HCT116 (cell line): Measurements from ENCODE around the gene PCDHB12.
"Not testable (repeated sequence)": the region's sequence is repeated elsewhere in the genome, so short reads cannot be mapped to it uniquely, and the experiment has no call there.

ENCODE experiments used
- ATF3 ChIP-seq: IDR thresholded peaks from 2 replicates; pipeline ENCODE4 v1.6.1; 2012
- CTCF ChIP-seq, 3 experiments: fragments of 200-600 bp in 1 of 3; sonication (generic) in 1 of 3; IDR thresholded peaks in 2 of 3; conservative IDR thresholded peaks in 1 of 3; 2 replicates each; pipeline ENCODE4 v1.5.1; 2012 to 2017; ENCODE audit warnings: low read depth in 2 of 3, low read length in 2 of 3, antibody characterized with exemption in 1 of 3, borderline replicate concordance in 1 of 3, control low read depth in 1 of 3, mild to moderate bottlenecking in 1 of 3, mixed read lengths in 1 of 3, mixed run types in 1 of 3, moderate library complexity in 1 of 3; ENCODE audit not compliant: insufficient read depth in 1 of 3
- EZH2 ChIP-seq: fragments of 200-600 bp; sonication (generic); IDR thresholded peaks from 2 replicates; pipeline ENCODE4 v1.6.1; 2017; ENCODE audit warnings: antibody characterized with exemption, mixed run types
- EZH2phosphoT487 ChIP-seq: fragments of 200-600 bp; IDR thresholded peaks from 2 replicates; pipeline ENCODE4 v1.6.1; 2018; ENCODE audit warnings: antibody characterized with exemption, borderline replicate concordance
- POLR2A ChIP-seq: IDR thresholded peaks from 2 replicates; pipeline ENCODE4 v1.7.0; 2011; ENCODE audit warnings: borderline replicate concordance; ENCODE audit not compliant: insufficient read depth, insufficient read length; ENCODE audit errors: extremely low read depth
- POLR2AphosphoS5 ChIP-seq: IDR thresholded peaks from 2 replicates; pipeline ENCODE4 v1.6.1; 2011; ENCODE audit warnings: mild to moderate bottlenecking, low read depth, low read length, moderate library complexity
- RAD21 ChIP-seq: IDR thresholded peaks from 2 replicates; pipeline ENCODE4 v1.6.1; 2012; ENCODE audit warnings: low read depth, mild to moderate bottlenecking
- REST ChIP-seq: IDR thresholded peaks from 2 replicates; pipeline ENCODE4 v1.6.1; 2012; ENCODE audit warnings: low read depth
- SP1 ChIP-seq: IDR thresholded peaks from 2 replicates; pipeline ENCODE4 v1.6.1; 2012; ENCODE audit warnings: low read depth
- ZBTB33 ChIP-seq: IDR thresholded peaks from 2 replicates; pipeline ENCODE4 v1.6.1; 2011; ENCODE audit warnings: mild to moderate bottlenecking, low read length, moderate library complexity; ENCODE audit not compliant: insufficient replicate concordance; ENCODE audit errors: extremely low read depth
- ZFX ChIP-seq: fragments of 450-650 bp; IDR thresholded peaks from 2 replicates; pipeline ENCODE4 v1.6.1; 2017
- ZNF274 ChIP-seq: fragments of 200-500 bp; sonication (Bioruptor generic); IDR thresholded peaks from 2 replicates; pipeline ENCODE4 v1.6.1; 2014; ENCODE audit warnings: mild to moderate bottlenecking, low read depth, low read length, inconsistent platforms

GRCh38 chr5:141215504-141215903 is 7.0 kb downstream of the PCDHB12 start:
- not testable (repeated sequence) for TF ChIP-seq REST; POLR2A; CTCF (IDR thresholded peaks at IDR 0.05 in 2 of 3, conservative IDR thresholded peaks at IDR 0.05 in 1 of 3; ENCODE audit: borderline replicate concordance in 1 of 3, insufficient read depth in 1 of 3, low read depth in 2 of 3, low read length in 2 of 3); EZH2; ZFX; EZH2phosphoT487; POLR2AphosphoS5; SP1; ZBTB33; ZNF274; RAD21; ATF3
